ENCODE results near the gene ALPP.

The ALPP gene

GRCh38 chr2:232341061-232341738 is 37.4 kb upstream of the ALPP start:
- H3K27me3 ChIP-seq: no peaks in the 10 kb centered on the region
- no peak overlapping the region for H3K4me3 ChIP-seq
- intact Hi-C loops (cut with DNase I; ENCODE audit: low total_unique reads): no loop called here
- H3K4me1 ChIP-seq: no peaks in the 10 kb centered on the region
- H3K9me3 ChIP-seq: peaks cover 0 to 31% (median 17%) of the 10 kb centered on the region in 3 donors
- H3K36me3 ChIP-seq: peaks cover 0 to 14% (median 10%) of the 10 kb centered on the region in 3 donors
- DNase-seq: peak in 1 of 2 donors; percentile 53
- no peak overlapping the region for H3K27ac ChIP-seq
- TF ChIP-seq CTCF (IDR thresholded peaks at IDR 0.05): no peak

- no peak for TF ChIP-seq CTCF (IDR thresholded peaks at IDR 0.05)
- peaks cover 0 to 9% (median 5%) of the 10 kb centered on the region in 3 donors for H3K36me3 ChIP-seq
- no peak overlapping the region for H3K4me3 ChIP-seq
- peak in 1 of 2 donors; percentile 27 for DNase-seq
- no peaks in the 10 kb centered on the region for H3K27me3 ChIP-seq
- intact Hi-C loops (cut with DNase I; ENCODE audit: low total_unique reads): no loop called here
- peaks cover 0 to 31% (median 17%) of the 10 kb centered on the region in 3 donors for H3K9me3 ChIP-seq
- H3K27ac ChIP-seq: no peak overlapping the region
- H3K4me1 ChIP-seq: no peaks in the 10 kb centered on the region
Observed at GRCh38 chr2:232341739-232342126, 36.8 kb upstream of the ALPP start.

DNA sequence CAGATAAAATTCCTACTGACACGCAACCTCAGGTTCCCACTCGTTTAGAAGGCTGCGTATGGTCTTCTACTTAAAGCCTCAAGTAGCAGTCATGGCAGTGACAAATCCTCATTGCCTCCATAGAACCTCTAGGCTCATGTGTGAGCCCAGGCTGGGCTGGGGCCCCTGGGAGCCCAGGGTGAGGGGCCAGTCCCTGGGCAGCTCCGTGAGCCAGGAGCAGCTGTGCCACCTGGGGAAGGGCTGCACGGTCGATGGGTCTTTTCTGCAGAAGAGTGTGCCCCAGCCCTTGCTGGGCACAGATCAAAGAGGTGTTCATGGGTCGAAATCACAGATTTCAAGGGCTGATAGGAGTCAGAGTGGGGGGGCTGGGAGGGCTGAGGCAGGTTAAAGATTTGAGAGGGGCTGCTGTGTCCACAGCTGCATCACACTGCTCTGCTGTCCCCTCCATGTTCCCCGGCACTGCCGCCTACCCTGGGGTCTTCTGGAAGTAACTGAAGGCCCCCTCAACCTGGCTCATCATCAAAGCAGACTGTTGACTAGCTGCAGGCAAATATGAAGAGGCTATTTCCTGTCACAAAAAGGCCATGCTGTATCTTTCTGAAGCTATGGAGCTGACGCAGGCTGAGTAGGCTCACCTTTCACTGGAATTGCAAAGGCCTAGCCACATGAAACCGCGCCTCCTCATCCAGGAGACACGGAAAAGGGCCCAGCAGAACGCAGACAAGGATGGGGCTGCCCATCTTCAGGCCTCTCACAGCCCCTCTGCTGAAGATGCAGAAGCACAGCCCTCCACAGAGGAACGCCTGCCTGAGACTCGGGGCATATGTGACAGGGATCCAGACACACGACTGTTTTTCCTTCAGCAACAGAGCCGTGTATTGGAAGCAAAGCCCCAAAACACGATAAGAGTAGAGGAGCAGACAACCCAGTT is 35.7 kb upstream of the ALPP start:
- Histone ChIP-seq H3K9me3 (peaks cover 0 to 35% (median 24%) of the 10 kb centered on the region in 3 donors), H3K27ac (no peak overlapping the region), H3K36me3 (no peaks in the 10 kb centered on the region), H3K4me1 (no peaks in the 10 kb centered on the region), H3K4me3 (no peak overlapping the region), H3K27me3 (no peaks in the 10 kb centered on the region)
- intact Hi-C loops (cut with DNase I; ENCODE audit: low total_unique reads): no loop called here
- TF ChIP-seq CTCF (IDR thresholded peaks at IDR 0.05): no peak
- DNase-seq: peak in 1 of 2 donors; percentile 54

GRCh38 chr2:232343821-232344220 is 34.7 kb upstream of the ALPP start:
- H3K36me3 ChIP-seq: no peaks in the 10 kb centered on the region
- H3K9me3 ChIP-seq: peaks cover 0 to 37% (median 24%) of the 10 kb centered on the region in 3 donors
- no peak overlapping the region for H3K4me3 ChIP-seq
- intact Hi-C loops (cut with DNase I; ENCODE audit: low total_unique reads): no loop called here
- DNase-seq: no peak
- TF ChIP-seq CTCF (IDR thresholded peaks at IDR 0.05): no peak
- H3K27me3 ChIP-seq: no peaks in the 10 kb centered on the region
- no peaks in the 10 kb centered on the region for H3K4me1 ChIP-seq
- H3K27ac ChIP-seq: no peak overlapping the region

DNA sequence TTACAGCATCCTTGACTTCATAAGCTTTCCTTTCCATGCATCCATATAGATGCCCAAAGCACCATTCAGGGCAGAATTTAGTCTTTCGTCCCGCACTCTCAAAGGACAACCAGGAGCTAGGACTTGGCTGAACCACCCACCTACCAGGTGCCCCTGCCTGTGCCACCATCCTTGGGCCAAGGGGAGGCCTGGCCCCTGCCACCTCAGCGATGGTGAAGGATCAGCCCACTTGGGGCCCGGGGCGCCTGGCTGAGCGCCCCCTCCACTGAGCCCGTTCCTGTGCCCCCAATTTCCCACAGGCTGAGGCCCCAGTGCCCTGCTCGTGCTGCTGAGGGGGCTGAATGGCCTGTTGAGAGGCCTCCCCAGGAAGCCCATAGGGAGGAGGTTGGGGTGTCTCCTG is 33.3 kb upstream of the ALPP start:
- Histone ChIP-seq H3K27me3 (peaks cover 0 to 8% of the 10 kb centered on the region in 2 donors), H3K9me3 (peaks cover 0 to 34% (median 27%) of the 10 kb centered on the region in 3 donors), H3K36me3 (no peaks in the 10 kb centered on the region), H3K27ac (no peak overlapping the region), H3K4me3 (no peak overlapping the region), H3K4me1 (no peaks in the 10 kb centered on the region)
- peak in 1 of 2 donors; percentile 35 for DNase-seq
- no peak for TF ChIP-seq CTCF (IDR thresholded peaks at IDR 0.05)
- intact Hi-C loops (cut with DNase I; ENCODE audit: low total_unique reads): no loop called here

All from tibial artery (tissue), 4 donors.